GM13976 (cell line): Measurements from ENCODE around the gene UCN2.

Source experiments
- DNase-seq: peaks from one replicate; pipeline ENCODE4 v3.0.0; 2012; ENCODE audit warnings: low spot score
- CTCF ChIP-seq: IDR thresholded peaks from 2 replicates; pipeline ENCODE4 v1.5.1; 2012; ENCODE audit warnings: borderline replicate concordance, mild to moderate bottlenecking; ENCODE audit not compliant: insufficient read depth; ENCODE audit errors: extremely low read depth, missing control alignments, control extremely low read depth
- in situ Hi-C: fragments of 300-500 bp; cut with MboI; formaldehyde crosslinking; loops from one replicate; pipeline ENCODE4 v1.12.0; 2022; ENCODE audit warnings: low sequenced_read_pairs, mixed read lengths, inconsistent platforms; ENCODE audit not compliant: unreplicated experiment

Gene UCN2

GRCh38 chr3:48575366-48575765, 11.8 kb upstream of the UCN2 start:
- TF ChIP-seq CTCF: no peak
- in situ Hi-C loops: no loop called here
- DNase-seq: no peak

GRCh38 chr3:48573973-48574585, 10.5 kb upstream of the UCN2 start:
- TF ChIP-seq CTCF: no peak
- in situ Hi-C loops: no loop called here
- no peak for DNase-seq

GRCh38 chr3:48572517-48572916, 8.9 kb upstream of the UCN2 start:
- DNase-seq: no peak
- no peak for TF ChIP-seq CTCF
- in situ Hi-C loops: no loop called here

GRCh38 chr3:48571938-48572337, 8.4 kb upstream of the UCN2 start:
- in situ Hi-C loops: no loop called here

GRCh38 chr3:48569808-48570450, 6.3 kb upstream of the UCN2 start:
- in situ Hi-C loops: no loop called here
- TF ChIP-seq CTCF: no peak
- no peak for DNase-seq

More at GRCh38 chr3:48571938-48572337, 8.4 kb upstream of the UCN2 start:
- no peak for TF ChIP-seq CTCF
- no peak for DNase-seq

GRCh38 chr3:48569400-48569799, 5.8 kb upstream of the UCN2 start:
- no peak for DNase-seq
- in situ Hi-C loops: no loop called here

More at GRCh38 chr3:48569400-48569799, 5.8 kb upstream of the UCN2 start:
- TF ChIP-seq CTCF: no peak
